Naive B cell (primary cell): ENCODE data around the gene ELMO1. TPM values are rescaled to one million over a fixed set of nuclear protein-coding genes. Genes with fewer than 3 reads are reported as not detected.

Experiments used
- ATAC-seq, 2 donors: fragments of 150-1000 bp; cut with Tn5 transposase; 2 replicates each; pipeline ENCODE4 v1.10.0; 2021; ENCODE audit warnings: low read depth in 2 of 2, mild to moderate bottlenecking in 2 of 2, moderate library complexity in 2 of 2
- DNase-seq: peaks from one replicate; pipeline ENCODE4 v3.0.0; 2022
- H3K27ac Mint-ChIP-seq, 6 donors: one replicate each; pipeline ENCODE4 v1.8.0; 2020 to 2022; ENCODE audit warnings: mild to moderate bottlenecking in 6 of 6, mixed read lengths in 6 of 6, moderate library complexity in 5 of 6, inconsistent platforms in 2 of 6
- H3K27me3 Mint-ChIP-seq, 3 donors: one replicate each; pipeline ENCODE4 v1.8.0; 2021 to 2022; ENCODE audit warnings: mixed read lengths in 3 of 3, mild to moderate bottlenecking in 1 of 3
- H3K36me3 Mint-ChIP-seq, 2 donors: one replicate each; pipeline ENCODE4 v1.8.0; 2020 to 2022; ENCODE audit warnings: mixed read lengths in 2 of 2, inconsistent platforms in 1 of 2, mild to moderate bottlenecking in 1 of 2
- H3K4me1 Mint-ChIP-seq, 3 donors: one replicate each; pipeline ENCODE4 v1.8.0; 2020 to 2022; ENCODE audit warnings: mixed read lengths in 3 of 3, inconsistent platforms in 1 of 3, mild to moderate bottlenecking in 1 of 3, moderate library complexity in 1 of 3
- H3K4me3 Mint-ChIP-seq, 8 donors: one replicate each; pipeline ENCODE4 v1.8.0; 2020 to 2022; ENCODE audit warnings: mild to moderate bottlenecking in 8 of 8, mixed read lengths in 8 of 8, moderate library complexity in 8 of 8, inconsistent platforms in 2 of 8
- H3K9me3 Mint-ChIP-seq, 7 donors: one replicate each; pipeline ENCODE4 v1.8.0; 2020 to 2022; ENCODE audit warnings: mixed read lengths in 7 of 7, mild to moderate bottlenecking in 5 of 7, inconsistent platforms in 2 of 7, moderate library complexity in 1 of 7
- polyA plus RNA-seq, 6 donors: library from polyadenylated mRNA; unstranded; fragments of 300-500 nt; fragmentation: Illumina TruSeq; gene quantifications; one replicate each; pipeline ENCODE4 v1.2.3, GENCODE V29; 2021; ENCODE audit warnings: low read depth in 6 of 6

The ELMO1 gene
- polyA plus RNA-seq, 6 donors from 2014 or later: 42.8 to 69.9 (median 59.5) TPM

- peaks cover 13% of the 10 kb centered on the region in 2 donors for H3K36me3 Mint-ChIP-seq
- H3K27ac Mint-ChIP-seq: peak overlapping the region in 4 of 6 donors; percentile 22 to 78 (median 46)
- ATAC-seq (peak in 1 of 2 donors; percentile 30), DNase-seq (no peak)
- no peaks in the 10 kb centered on the region for H3K27me3 Mint-ChIP-seq
- peaks cover 52 to 59% (median 57%) of the 10 kb centered on the region in 3 donors for H3K4me1 Mint-ChIP-seq
- H3K9me3 Mint-ChIP-seq: no peaks in the 10 kb centered on the region
- H3K4me3 Mint-ChIP-seq: no peak overlapping the region
These were observed 341.5 kb downstream of the ELMO1 start for GRCh38 chr7:37107047-37107750.

- DNase-seq (no peak), ATAC-seq (no peak)
- Mint-ChIP-seq H3K4me3 (no peak overlapping the region), H3K36me3 (peaks cover 3 to 12% of the 10 kb centered on the region in 2 donors), H3K4me1 (peaks cover 44 to 51% (median 51%) of the 10 kb centered on the region in 3 donors), H3K9me3 (no peaks in the 10 kb centered on the region), H3K27ac (peak overlapping the region in 3 of 6 donors; percentile 62 to 91 (median 70)), H3K27me3 (no peaks in the 10 kb centered on the region)
These were observed 342.9 kb downstream of the ELMO1 start for GRCh38 chr7:37105762-37106161.

DNA sequence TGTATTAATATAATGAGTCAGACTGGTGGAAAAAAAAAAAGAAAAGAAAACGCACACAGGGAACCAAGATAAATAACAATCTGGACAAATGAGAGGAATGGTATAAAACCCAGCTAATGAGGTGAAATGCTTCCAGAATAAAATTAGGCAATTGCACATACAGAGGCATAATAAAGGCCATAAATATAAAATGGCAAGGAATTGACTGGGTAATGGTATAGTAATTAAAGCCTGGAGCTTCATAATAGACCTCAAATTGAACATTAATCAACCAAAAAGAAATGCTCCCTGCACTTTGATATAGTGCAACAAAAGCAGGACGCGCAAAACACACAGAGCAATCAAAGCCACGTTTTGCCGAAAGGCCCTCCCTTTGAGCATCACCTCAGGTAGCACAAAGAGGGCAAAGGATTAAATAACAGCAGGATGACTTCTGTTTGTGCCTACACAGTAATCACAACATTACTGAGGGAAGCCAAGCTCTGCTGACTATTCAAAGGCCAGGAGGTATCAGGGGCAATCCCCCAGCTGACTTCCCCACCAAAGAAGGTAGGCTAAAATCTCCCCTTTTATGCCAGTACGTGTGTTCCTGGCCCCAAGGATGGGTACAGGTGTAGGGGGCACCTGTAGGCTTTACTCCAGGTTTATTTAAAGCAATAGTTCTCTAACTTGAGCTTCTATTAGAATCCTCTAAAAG is 343.7 kb downstream of the ELMO1 start:
- Mint-ChIP-seq H3K4me1 (peaks cover 43 to 47% (median 44%) of the 10 kb centered on the region in 3 donors), H3K9me3 (no peaks in the 10 kb centered on the region), H3K4me3 (no peak overlapping the region), H3K36me3 (peaks cover 3 to 20% of the 10 kb centered on the region in 2 donors), H3K27ac (peak overlapping the region in 2 of 6 donors; percentile 70 to 78), H3K27me3 (no peaks in the 10 kb centered on the region)
- no peak for ATAC-seq
- no peak for DNase-seq

DNA sequence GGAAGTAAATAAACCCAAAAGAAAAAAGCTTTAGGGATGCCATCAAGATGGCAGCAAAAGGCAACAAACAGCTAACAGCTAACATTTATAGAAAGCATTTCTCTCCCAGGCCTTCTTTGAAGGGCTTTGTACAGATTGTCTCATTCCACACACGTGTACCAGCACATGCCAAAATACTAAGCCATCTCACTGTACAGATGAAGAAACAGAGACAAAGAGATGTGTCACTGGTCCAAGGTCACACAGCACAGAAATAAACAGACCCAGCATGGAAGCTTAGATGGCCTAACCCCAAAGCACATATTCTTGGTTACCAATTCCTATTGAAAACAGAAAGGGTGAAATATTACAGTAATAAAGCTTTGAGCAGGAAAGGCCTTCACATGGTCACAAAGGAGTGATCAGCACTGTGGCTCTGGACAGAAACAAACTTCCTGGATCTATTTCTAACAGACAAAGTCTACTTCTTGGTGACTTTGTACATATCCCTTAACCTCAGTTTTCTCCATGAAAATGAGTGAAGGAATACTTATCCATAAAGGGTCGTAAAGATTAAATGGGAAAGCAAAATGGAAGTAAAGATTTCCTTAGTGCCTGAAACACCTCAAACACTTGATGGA is 346.0 kb downstream of the ELMO1 start:
- Mint-ChIP-seq H3K27ac (peak overlapping the region in 1 of 6 donors; percentile 79), H3K4me1 (peaks cover 20 to 23% (median 23%) of the 10 kb centered on the region in 3 donors), H3K27me3 (no peaks in the 10 kb centered on the region), H3K36me3 (peaks cover 9 to 13% of the 10 kb centered on the region in 2 donors), H3K4me3 (no peak overlapping the region), H3K9me3 (no peaks in the 10 kb centered on the region)
- ATAC-seq (no peak), DNase-seq (no peak)

DNA sequence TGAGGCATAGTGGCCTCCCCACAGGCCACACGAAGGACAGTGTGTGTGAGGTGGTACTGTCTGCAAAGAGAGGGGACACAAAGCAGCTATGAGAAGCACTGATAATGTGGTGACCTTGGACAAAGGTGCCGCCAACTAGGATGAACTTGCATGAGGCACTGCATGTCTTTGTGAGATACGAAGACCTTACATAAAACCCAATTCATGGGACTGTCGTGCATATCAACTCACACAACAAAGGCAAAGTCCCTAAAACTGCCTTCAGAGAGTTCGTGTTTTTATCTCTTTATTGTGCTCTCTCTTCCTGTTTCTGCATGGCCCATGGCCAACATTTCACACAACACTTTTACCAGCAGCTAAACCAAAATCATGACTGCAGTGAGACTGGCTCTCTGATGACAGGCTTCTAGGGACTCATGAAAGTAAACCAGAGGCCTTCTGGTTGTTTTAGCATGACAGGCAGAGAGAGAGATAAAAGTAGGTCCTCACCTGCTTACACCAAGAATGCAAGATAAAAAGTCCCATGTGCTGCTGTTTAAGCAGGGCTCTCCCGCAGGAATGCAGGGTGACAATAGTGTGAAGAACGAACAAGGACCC is 347.8 kb downstream of the ELMO1 start:
- Mint-ChIP-seq H3K27me3 (no peaks in the 10 kb centered on the region), H3K9me3 (no peaks in the 10 kb centered on the region), H3K4me1 (peaks cover 11 to 15% (median 11%) of the 10 kb centered on the region in 3 donors), H3K4me3 (peak overlapping the region in 1 of 8 donors; percentile 59), H3K36me3 (peaks cover 26% of the 10 kb centered on the region in 2 donors), H3K27ac (peak overlapping the region in 4 of 6 donors; percentile 6 to 44 (median 32))
- no peak for ATAC-seq
- DNase-seq: no peak

DNA sequence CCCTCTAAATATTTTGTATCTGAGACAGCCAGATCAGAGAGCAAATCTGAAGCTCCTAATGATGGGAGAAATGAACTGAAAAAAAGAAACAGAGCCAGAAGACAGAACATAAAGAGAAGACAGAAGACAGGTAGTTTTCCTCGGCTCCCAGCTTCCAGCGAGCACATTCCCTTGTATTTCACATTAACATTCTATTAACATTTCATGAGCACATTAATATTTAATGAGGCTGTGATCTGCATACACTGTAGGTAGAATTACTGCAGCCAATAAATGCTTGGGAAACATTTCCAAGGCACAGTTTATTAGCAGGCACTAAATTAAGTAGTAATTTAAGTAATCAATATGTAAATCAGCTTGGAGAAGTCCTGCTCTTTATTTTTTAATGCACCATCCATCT is 349.9 kb downstream of the ELMO1 start:
- Mint-ChIP-seq H3K27me3 (no peaks in the 10 kb centered on the region), H3K4me3 (no peak overlapping the region), H3K36me3 (peaks cover 46% of the 10 kb centered on the region in 2 donors), H3K27ac (peak overlapping the region in 1 of 6 donors; percentile 14), H3K4me1 (peaks cover 11 to 15% (median 12%) of the 10 kb centered on the region in 3 donors), H3K9me3 (peaks cover 0 to 3% (median 0%) of the 10 kb centered on the region in 7 donors)
- DNase-seq: no peak
- ATAC-seq: no peak

DNA sequence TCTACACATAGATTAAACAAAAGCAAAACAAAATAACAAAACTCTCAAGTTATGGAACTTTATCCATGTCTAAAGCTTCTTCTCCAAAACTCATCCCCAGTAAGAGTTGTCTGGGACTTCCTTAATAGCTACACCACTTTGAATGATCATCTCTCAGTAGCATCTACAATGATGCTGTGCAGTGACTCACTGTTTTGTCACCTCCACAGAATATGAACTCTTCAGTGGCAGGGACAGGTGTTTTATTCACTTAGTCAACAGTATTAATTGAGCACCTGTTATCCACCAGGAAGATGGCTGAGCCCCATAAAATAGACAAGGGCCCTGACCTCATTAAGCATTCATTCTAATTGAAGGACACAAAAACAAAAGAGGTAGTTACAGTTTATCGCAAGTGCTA is 350.7 kb downstream of the ELMO1 start:
- no peaks in the 10 kb centered on the region for H3K27me3 Mint-ChIP-seq
- H3K4me3 Mint-ChIP-seq: no peak overlapping the region
- peaks cover 0 to 3% (median 0%) of the 10 kb centered on the region in 7 donors for H3K9me3 Mint-ChIP-seq
- H3K36me3 Mint-ChIP-seq: peaks cover 51 to 52% of the 10 kb centered on the region in 2 donors
- peaks cover 11 to 15% (median 12%) of the 10 kb centered on the region in 3 donors for H3K4me1 Mint-ChIP-seq
- DNase-seq (no peak), ATAC-seq (no peak)
- H3K27ac Mint-ChIP-seq: peak overlapping the region in 1 of 6 donors; percentile 11

DNA sequence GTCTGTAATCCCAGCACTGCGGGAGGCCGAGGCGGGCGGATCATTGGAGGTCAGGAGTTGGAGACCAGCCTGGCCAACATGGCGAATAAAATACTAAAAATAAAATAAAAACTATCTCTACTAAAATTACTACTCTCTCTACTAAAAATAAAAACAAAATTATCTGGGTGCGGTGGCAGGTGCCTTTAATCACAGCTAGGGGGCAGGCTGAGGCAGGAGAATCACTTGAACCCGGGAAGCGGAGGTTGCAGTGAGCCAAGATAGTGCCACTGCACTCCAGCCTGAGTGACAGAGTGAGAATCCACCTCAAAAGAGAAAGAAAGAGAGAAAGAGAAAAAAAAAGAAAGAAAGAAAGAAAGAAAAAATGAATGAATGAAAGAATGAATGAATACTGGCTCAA is 351.4 kb downstream of the ELMO1 start:
- no peak for DNase-seq
- H3K4me3 Mint-ChIP-seq: no peak overlapping the region
- peak overlapping the region in 1 of 6 donors; percentile 45 for H3K27ac Mint-ChIP-seq
- no peak for ATAC-seq
- H3K9me3 Mint-ChIP-seq: peaks cover 0 to 6% (median 0%) of the 10 kb centered on the region in 7 donors
- H3K27me3 Mint-ChIP-seq: no peaks in the 10 kb centered on the region
- H3K36me3 Mint-ChIP-seq: peaks cover 53 to 59% of the 10 kb centered on the region in 2 donors
- peaks cover 4 to 20% (median 11%) of the 10 kb centered on the region in 3 donors for H3K4me1 Mint-ChIP-seq

DNA sequence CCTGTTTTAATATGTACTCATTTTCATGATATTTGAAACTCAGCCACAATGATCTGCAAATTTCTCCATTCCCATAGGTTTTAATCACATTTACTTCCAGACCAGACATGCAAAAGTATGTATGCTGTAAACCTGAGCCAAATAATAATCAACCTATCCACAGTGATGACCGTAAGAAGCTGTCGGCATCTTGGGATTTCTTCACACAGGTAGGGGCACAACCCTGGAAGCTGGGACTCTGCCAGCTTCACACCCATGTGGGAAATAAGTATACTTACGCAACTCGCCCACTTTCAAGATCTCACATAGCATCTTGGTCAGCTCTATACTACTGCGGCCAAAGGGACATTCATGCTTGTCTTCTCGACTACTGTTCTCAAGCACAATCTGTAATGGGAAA is 352.3 kb downstream of the ELMO1 start:
- no peak for ATAC-seq
- no peaks in the 10 kb centered on the region for H3K27me3 Mint-ChIP-seq
- H3K4me1 Mint-ChIP-seq: peaks cover 4 to 17% (median 6%) of the 10 kb centered on the region in 3 donors
- peak overlapping the region in 1 of 6 donors; percentile 39 for H3K27ac Mint-ChIP-seq
- H3K9me3 Mint-ChIP-seq: peaks cover 0 to 6% (median 3%) of the 10 kb centered on the region in 7 donors
- no peak for DNase-seq
- H3K4me3 Mint-ChIP-seq: no peak overlapping the region
- H3K36me3 Mint-ChIP-seq: peaks cover 53 to 65% of the 10 kb centered on the region in 2 donors

GRCh38 chr7:37095122-37095521 is 353.5 kb downstream of the ELMO1 start:
- peaks cover 4 to 17% (median 11%) of the 10 kb centered on the region in 3 donors for H3K4me1 Mint-ChIP-seq
- ATAC-seq: no peak
- DNase-seq: no peak
- H3K36me3 Mint-ChIP-seq: peaks cover 61 to 64% of the 10 kb centered on the region in 2 donors
- peak overlapping the region in 1 of 8 donors; percentile 44 for H3K4me3 Mint-ChIP-seq
- peak overlapping the region in 1 of 6 donors; percentile 4 for H3K27ac Mint-ChIP-seq
- H3K27me3 Mint-ChIP-seq: no peaks in the 10 kb centered on the region
- peaks cover 0 to 6% (median 3%) of the 10 kb centered on the region in 7 donors for H3K9me3 Mint-ChIP-seq

DNA sequence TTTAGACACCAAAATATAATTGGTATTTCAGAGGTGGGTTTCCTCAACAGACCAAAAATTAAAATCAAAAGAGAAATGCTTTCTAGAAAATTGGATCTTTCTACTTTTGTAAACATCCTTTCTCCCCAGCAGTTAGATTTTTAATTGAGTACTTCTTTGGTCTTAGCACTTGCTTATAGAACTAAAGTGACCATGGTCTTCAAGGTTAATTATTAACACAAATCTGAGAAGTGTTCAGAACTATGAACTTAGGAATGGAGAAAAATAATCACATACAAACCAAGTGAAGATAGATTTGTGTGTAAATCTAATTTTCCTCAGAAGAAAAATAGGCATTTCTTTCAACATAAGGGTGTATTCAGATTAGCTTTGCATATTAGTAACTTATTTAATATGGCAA is 355.4 kb downstream of the ELMO1 start:
- H3K36me3 Mint-ChIP-seq: peaks cover 62 to 65% of the 10 kb centered on the region in 2 donors
- peaks cover 0 to 6% (median 3%) of the 10 kb centered on the region in 7 donors for H3K9me3 Mint-ChIP-seq
- no peak overlapping the region for H3K27ac Mint-ChIP-seq
- no peaks in the 10 kb centered on the region for H3K27me3 Mint-ChIP-seq
- DNase-seq (no peak), ATAC-seq (no peak)
- no peak overlapping the region for H3K4me3 Mint-ChIP-seq
- H3K4me1 Mint-ChIP-seq: peaks cover 4 to 15% (median 11%) of the 10 kb centered on the region in 3 donors

DNA sequence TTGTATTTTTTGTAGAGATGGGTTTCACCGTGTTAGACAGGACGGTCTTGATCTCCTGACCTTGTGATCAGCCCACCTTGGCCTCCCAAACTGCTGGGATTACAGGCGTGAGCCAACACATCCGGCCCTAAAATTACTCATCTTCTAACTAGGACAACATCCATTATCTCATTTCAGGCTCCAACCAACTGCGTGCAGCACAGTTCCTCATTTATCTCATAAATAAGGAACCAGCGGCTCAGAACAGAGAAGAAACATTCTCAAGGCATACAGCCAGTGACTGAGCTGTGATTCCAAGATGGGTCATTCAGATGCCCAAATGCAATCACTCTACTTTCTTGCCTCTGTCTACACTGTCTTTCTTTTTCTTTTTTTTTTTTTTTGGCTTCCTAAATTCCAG is 356.1 kb downstream of the ELMO1 start:
- H3K27me3 Mint-ChIP-seq: no peaks in the 10 kb centered on the region
- no peak for ATAC-seq
- peak overlapping the region in 1 of 6 donors; percentile 84 for H3K27ac Mint-ChIP-seq
- H3K36me3 Mint-ChIP-seq: peaks cover 62 to 67% of the 10 kb centered on the region in 2 donors
- H3K4me3 Mint-ChIP-seq: no peak overlapping the region
- peaks cover 4 to 15% (median 11%) of the 10 kb centered on the region in 3 donors for H3K4me1 Mint-ChIP-seq
- no peak for DNase-seq
- peaks cover 0 to 6% (median 3%) of the 10 kb centered on the region in 7 donors for H3K9me3 Mint-ChIP-seq

GRCh38 chr7:37089972-37090371 is 358.7 kb downstream of the ELMO1 start:
- DNase-seq (no peak), ATAC-seq (no peak)
- Mint-ChIP-seq H3K27me3 (no peaks in the 10 kb centered on the region), H3K4me3 (no peak overlapping the region), H3K27ac (no peak overlapping the region), H3K4me1 (peaks cover 4 to 21% (median 18%) of the 10 kb centered on the region in 3 donors), H3K36me3 (peaks cover 47 to 50% of the 10 kb centered on the region in 2 donors), H3K9me3 (peaks cover 0 to 6% (median 3%) of the 10 kb centered on the region in 7 donors)
